Ecto neural progenitor cell (in vitro differentiated cells): ENCODE data around the gene RNASE2.
A peak's percentile ranks its signal among the peaks of the same experiment; 100 is the strongest.
"Not testable (repeated sequence)": the region's sequence is repeated elsewhere in the genome, so short reads cannot be mapped to it uniquely, and the experiment has no call there.

Experiments
- DNase-seq: peaks from one replicate; pipeline ENCODE4 v3.0.0-alpha.2; 2018; ENCODE audit warnings: low spot score

Gene RNASE2

DNA sequence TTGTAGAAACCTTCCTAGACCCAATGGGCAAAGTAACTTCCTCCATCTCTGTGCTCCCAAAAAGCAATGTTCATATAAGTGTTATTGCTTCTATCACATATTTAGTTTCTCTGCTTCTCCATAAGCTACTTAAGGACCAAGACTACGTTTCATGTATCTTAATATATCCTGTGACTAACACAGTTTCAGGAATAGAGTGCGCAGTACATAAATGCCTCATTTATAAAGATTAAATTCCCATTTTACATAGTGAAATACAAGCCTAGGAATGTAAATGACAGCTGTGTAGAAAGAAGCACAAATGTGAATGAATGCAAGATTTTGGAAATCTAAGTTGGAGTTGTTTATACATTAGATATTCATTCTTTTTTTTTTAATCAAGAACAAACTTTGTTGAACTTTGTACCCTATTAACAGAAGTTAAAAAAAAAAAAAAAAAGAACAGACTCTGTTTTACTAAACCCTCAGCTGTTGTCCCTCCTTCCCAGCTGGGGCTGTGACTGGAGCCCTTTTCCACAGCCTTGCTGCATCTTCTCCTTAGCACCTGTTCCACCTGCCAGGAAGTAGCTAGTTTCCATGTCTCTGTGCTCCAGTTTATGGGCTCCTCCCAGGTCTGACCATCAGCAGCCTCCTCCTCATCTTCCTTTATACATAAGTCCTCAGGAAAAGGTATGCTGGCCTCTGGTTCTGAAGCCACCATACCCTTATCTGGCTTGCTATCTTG, 27.5 kb downstream of the RNASE2 start:
- no peak for DNase-seq

- DNase-seq = not testable (repeated sequence)
Observed at GRCh38 chr14:20985650-20986049, 30.4 kb downstream of the RNASE2 start.

DNA sequence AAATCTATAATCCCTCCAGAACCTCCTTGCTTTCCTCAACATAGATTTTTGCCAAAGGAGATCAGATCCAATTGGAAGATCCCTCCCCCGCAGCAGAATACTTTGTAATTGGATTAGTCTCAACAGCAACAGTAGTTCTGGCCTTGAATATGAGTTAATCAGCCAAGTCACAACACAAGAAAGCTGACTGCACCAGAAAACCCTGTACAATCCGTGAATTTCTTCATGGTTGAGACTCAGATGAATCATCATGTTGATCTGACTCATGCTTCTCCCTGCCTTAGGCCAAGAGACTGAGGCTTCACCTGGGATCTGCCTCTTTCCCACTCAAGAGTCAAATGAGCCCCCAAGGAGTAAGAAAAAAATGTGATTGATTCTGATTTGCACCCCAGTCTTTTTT, 31.5 kb downstream of the RNASE2 start:
- DNase-seq = no peak

DNA sequence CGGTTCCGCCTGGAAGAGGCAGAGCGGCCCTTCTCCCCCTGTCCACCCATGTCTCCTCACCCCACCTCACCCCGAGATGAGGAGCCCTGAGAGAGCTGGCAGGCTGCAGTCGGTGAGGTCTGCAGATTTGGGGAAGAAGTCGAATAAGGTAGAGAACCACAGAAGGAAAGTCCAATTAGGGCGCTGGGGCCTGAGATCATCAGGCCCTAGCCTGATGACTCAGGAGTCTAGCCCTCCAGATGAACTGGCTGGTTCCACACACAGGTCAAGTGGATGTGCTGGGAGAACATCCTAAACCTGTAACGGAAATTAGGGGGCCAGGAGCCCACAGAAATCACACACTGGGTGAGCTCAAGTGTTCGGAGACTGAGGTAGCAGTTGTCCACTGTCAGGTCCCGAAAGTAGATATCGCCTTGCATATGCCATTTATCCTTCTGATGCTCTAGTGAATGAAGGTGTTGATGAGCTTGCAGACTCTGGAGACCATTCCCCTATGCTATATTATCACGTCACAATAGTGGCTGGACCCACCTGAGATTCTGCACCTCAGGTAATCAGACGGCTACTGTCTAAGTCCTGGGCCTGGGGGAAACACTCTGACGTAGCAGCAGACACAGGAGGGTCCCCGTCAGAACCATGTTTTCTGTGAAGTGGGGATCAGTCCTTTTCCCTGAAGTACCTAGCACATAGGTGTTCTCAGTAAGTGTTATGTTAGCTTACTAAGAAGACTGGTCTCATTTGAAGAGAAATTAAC, 33.6 kb downstream of the RNASE2 start:
- no peak for DNase-seq

DNA sequence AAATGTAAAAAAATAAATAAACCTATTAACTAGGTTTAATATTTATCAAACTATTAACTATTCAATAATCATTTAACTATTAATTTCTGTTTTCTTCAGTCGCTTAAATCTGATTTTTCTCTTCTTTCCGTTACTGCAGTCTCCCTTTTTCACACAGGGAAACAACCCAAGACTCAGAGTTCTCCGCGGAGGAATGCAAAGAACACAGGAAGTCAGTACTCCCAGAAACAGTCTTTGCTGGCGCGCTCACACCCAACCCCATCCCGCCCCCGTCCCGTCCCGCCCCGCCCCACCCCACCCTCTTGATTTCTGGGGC, 34.1 kb downstream of the RNASE2 start:
- no peak for DNase-seq

- peak; percentile 92 for DNase-seq
Observed at GRCh38 chr14:20989787-20990600, 34.7 kb downstream of the RNASE2 start, which contains the start of gene METTL17. METTL17 (plus strand) TSS chr14:20989980; CDS start chr14:20990003, 23 bp downstream.

DNA sequence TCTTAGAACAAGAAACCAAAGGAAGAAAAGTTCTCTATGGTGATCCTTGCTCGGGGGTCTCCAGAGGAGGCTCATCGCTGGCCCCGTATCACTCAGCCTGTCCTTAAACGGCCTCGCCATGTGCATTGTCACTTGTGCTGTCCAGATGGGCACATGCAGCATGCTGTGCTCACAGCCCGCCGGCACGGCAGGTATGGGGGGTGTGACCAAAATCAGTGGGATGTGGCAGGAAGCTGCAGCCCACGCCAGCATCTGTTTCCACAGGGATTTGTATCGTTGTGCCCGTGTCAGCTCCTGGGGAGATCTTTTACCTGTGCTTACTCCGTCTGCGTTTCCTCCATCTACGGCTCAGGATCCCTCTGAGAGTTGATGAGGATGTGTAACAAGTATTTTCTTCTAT, 41.2 kb downstream of the RNASE2 start:
- no peak for DNase-seq

GRCh38 chr14:20997115-20997514, 41.8 kb downstream of the RNASE2 start:
- no peak for DNase-seq

- DNase-seq = no peak
Observed at GRCh38 chr14:20997564-20997963, 42.3 kb downstream of the RNASE2 start.

GRCh38 chr14:20998139-20998538, 42.9 kb downstream of the RNASE2 start:
- no peak for DNase-seq

DNA sequence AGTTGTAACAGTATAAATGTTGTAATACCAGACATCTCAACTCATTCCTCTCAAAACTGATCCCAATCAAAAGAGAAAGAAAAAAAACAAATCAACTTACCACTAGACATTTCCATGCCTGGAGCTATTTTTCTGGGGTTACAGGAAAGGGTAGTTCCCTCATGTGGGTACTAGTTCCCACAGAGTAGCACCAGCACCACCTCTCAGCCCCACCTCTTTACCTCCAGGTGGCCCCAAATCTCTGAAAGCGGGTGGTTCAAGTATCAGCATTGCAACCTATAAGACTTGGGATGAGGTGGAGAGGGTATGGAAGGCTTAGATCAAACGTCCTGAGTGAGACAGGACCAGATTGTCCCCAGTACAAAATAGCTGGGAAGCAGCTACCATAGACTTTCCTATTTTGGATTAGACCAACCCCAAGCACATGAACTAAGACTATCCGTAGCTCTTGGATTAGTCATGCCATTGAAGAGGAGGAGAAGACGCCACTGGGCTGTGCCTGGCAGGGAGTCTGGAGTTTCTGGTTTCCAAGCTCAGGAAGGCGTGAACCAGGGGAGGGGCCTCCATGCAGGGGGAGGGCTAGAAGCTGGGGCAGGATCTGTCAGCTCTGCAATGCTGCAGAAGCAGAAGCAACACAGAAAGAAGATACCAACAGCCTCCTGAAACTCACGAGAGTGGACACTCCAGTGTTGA, 43.5 kb downstream of the RNASE2 start, which contains the start of gene SLC39A2:
TSS of gene SLC39A2 (plus strand) at position 620 of the 693 bp plus-strand sequence. CDS start 154 bp downstream, outside the sequence.
- peak; percentile 64 for DNase-seq

GRCh38 chr14:20999591-20999990, 44.3 kb downstream of the RNASE2 start:
- DNase-seq = no peak

GRCh38 chr14:21001218-21001617, 45.9 kb downstream of the RNASE2 start:
- DNase-seq = no peak

DNA sequence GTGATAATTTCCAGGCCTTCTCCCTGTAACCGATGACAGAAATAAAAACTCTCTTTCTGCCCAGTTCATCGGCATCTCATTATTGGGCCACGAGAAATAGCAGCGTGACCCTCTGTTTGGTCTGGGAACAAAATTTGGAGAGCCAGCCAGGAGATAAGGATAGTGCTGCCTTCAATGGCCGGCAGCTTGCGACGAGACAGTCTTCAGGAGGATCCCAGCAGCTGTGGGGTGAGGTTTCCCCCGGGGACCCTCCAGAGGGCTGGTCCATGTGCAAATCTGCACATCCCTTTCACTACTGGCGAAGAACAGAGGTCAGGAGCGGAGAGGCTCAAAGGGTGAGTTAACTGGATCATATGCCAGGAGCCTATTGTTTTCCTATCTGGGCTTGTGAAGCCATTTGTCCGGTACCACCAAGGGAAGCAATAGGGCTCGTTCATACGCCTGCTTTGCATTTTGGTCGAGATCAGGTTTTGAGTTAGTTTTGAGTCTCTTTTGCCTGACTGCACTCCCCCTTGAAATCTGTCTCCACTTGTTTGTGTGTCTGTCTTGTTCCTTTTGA, 48.6 kb downstream of the RNASE2 start:
- no peak for DNase-seq
